Panc1 (cell line): ENCODE results near the gene CDKAL1. TPM values are rescaled to one million over a fixed set of nuclear protein-coding genes. Genes with fewer than 3 reads are reported as not detected.

Experiments
- ATAC-seq: fragments of 200-7000 bp; cut with Tn5 transposase; 2 replicates; pipeline ENCODE4 v1.9.1; 2020; ENCODE audit warnings: mild to moderate bottlenecking, moderate library complexity
- BruUV-seq: library from RNA; stranded (reverse); fragments of 400-500 nt; replicated peaks from 2 replicates; lab custom pipeline; 2021; lab: Mats Ljungman, UMichigan
- CTCF ChIA-PET: fragments of 300-600 bp; sonication (Branson Sonifier 250); formaldehyde crosslinking; loops from one replicate; lab custom pipeline; 2022; ENCODE audit warnings: antibody characterized with exemption; lab: Charles Lee
- POLR2A ChIA-PET: fragments of 300-600 bp; sonication (Branson Sonifier 250); formaldehyde crosslinking; loops from one replicate; lab custom pipeline; 2022; ENCODE audit warnings: antibody characterized with exemption; lab: Charles Lee
- DNase-seq: peaks from one replicate; pipeline ENCODE4 v3.0.0-alpha.2; 2010; ENCODE audit warnings: low read depth, low spot score
- H3K27ac ChIP-seq: 2 replicates; pipeline ENCODE4 v1.5.1; 2011; ENCODE audit warnings: mild to moderate bottlenecking, low read length, inconsistent platforms
- H3K27me3 ChIP-seq: fragments of 200-500 bp; sonication (Bioruptor generic); 2 replicates; pipeline ENCODE4 v1.6.0; 2014; ENCODE audit warnings: low read length, inconsistent platforms; ENCODE audit not compliant: control insufficient read depth, insufficient read depth
- H3K36me3 ChIP-seq: fragments of 200-500 bp; sonication (Bioruptor generic); 2 replicates; pipeline ENCODE4 v1.5.1; 2014; ENCODE audit warnings: inconsistent platforms, mild to moderate bottlenecking, low read length, moderate library complexity; ENCODE audit not compliant: control insufficient read depth, insufficient read depth
- H3K4me1 ChIP-seq: 2 replicates; pipeline ENCODE4 v1.5.1; 2011; ENCODE audit warnings: inconsistent platforms, mild to moderate bottlenecking, low read length, moderate library complexity; ENCODE audit not compliant: control insufficient read depth, insufficient read depth
- H3K4me3 ChIP-seq, 2 experiments: 2 replicates each; pipeline ENCODE4 v1.5.1; 2011 to 2012; ENCODE audit warnings: low read depth in 2 of 2, low read length in 2 of 2, mild to moderate bottlenecking in 2 of 2, inconsistent platforms in 1 of 2, moderate library complexity in 1 of 2
- H3K9me3 ChIP-seq: fragments of 200-500 bp; sonication (Bioruptor generic); 2 replicates; pipeline ENCODE4 v1.5.1; 2014; ENCODE audit warnings: low read depth, mild to moderate bottlenecking, inconsistent platforms, low read length, moderate library complexity; ENCODE audit not compliant: control insufficient read depth, insufficient read depth
- POLR2AphosphoS5 ChIP-seq: IDR thresholded peaks from 2 replicates; pipeline ENCODE4 v1.6.1; 2012; ENCODE audit warnings: mild to moderate bottlenecking, low read depth, low read length, moderate library complexity
- SIN3A ChIP-seq: IDR thresholded peaks from 2 replicates; pipeline ENCODE4 v1.6.1; 2012; ENCODE audit warnings: low read depth, mild to moderate bottlenecking, low read length, moderate library complexity, borderline replicate concordance; ENCODE audit not compliant: insufficient read depth
- TCF7L2 ChIP-seq: IDR thresholded peaks from 2 replicates; pipeline ENCODE4 v1.6.1; 2011; ENCODE audit warnings: mild to moderate bottlenecking, low read depth, low read length, inconsistent platforms
- in situ Hi-C: cut with HindIII; loops from 2 replicates; pipeline ENCODE4 v1.10.0; 2016; ENCODE audit warnings: low sequenced_read_pairs, low pct_unique_long_range_greater_than_20kb
- intact Hi-C: fragments of 100-400 bp; cut with micrococcal nuclease; formaldehyde crosslinking; loops from one replicate; pipeline ENCODE4 v1.10.0; 2022; ENCODE audit not compliant: unreplicated experiment
- total RNA-seq: library from RNA; stranded (reverse); gene quantifications from one replicate; pipeline ENCODE4 v1.2.1, GENCODE V29; 2021; ENCODE audit not compliant: unreplicated experiment
- TF ChIP-seq, protein P1 (sequence below), 2 experiments: IDR thresholded peaks; 2 replicates each; pipeline ENCODE4 v1.6.1; 2011 to 2012; ENCODE audit warnings: low read depth in 2 of 2, control low read depth in 1 of 2, low read length in 1 of 2, mild to moderate bottlenecking in 1 of 2, moderate library complexity in 1 of 2; ENCODE audit not compliant: insufficient read depth in 1 of 2
- TF ChIP-seq, protein P2 (sequence below): fragments of 450-650 bp; IDR thresholded peaks from 2 replicates; pipeline ENCODE4 v1.5.1; 2017; ENCODE audit warnings: mild to moderate bottlenecking

The CDKAL1 gene
- total RNA-seq, 1 experiment from 2014 or later = 14.5 TPM

DNA sequence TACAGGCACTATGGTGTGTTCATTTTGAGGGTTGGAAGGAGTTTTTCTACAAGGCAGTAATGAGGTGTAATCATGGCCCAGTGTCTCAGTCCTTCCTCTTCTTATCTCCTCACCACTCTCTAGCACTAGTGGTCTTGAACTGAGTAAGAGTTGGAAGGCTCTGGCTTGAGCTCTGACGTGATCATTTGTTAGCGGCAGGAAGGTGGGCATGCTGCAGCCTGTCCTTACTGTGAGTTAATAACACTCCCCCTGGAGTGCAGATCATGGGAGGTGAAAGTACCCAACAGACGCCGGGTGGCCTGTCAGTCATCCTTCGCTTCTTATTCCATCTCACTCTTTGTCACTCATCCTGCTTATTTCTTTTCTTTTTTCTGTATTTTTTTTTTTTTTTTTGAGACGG is 356.9 kb downstream of the CDKAL1 start:
- TF ChIP-seq TCF7L2 (no peak), SIN3A (no peak)
- TF ChIP-seq, protein P1, sequence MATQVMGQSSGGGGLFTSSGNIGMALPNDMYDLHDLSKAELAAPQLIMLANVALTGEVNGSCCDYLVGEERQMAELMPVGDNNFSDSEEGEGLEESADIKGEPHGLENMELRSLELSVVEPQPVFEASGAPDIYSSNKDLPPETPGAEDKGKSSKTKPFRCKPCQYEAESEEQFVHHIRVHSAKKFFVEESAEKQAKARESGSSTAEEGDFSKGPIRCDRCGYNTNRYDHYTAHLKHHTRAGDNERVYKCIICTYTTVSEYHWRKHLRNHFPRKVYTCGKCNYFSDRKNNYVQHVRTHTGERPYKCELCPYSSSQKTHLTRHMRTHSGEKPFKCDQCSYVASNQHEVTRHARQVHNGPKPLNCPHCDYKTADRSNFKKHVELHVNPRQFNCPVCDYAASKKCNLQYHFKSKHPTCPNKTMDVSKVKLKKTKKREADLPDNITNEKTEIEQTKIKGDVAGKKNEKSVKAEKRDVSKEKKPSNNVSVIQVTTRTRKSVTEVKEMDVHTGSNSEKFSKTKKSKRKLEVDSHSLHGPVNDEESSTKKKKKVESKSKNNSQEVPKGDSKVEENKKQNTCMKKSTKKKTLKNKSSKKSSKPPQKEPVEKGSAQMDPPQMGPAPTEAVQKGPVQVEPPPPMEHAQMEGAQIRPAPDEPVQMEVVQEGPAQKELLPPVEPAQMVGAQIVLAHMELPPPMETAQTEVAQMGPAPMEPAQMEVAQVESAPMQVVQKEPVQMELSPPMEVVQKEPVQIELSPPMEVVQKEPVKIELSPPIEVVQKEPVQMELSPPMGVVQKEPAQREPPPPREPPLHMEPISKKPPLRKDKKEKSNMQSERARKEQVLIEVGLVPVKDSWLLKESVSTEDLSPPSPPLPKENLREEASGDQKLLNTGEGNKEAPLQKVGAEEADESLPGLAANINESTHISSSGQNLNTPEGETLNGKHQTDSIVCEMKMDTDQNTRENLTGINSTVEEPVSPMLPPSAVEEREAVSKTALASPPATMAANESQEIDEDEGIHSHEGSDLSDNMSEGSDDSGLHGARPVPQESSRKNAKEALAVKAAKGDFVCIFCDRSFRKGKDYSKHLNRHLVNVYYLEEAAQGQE (IDR thresholded peaks at IDR 0.05; ENCODE audit: insufficient read depth in 1 of 2, low read depth in 2 of 2, low read length in 1 of 2) = no peak
- no peaks in the 10 kb centered on the region for H3K4me1 ChIP-seq
- CTCF ChIA-PET = no interaction called here
- DNase-seq (no peak), ATAC-seq (no peak)
- intact Hi-C loops (no loop called here), in situ Hi-C loops (no loop called here)
- peaks cover 4% of the 10 kb centered on the region; the same call in 1 of the 2 replicates for H3K9me3 ChIP-seq
- POLR2A ChIA-PET = no interaction called here
- BruUV-seq = no TSS peak
- H3K36me3 ChIP-seq = no peaks in the 10 kb centered on the region
- H3K27ac ChIP-seq = no peak overlapping the region
- no peaks in the 10 kb centered on the region for H3K27me3 ChIP-seq
- H3K4me3 ChIP-seq = no peak overlapping the region

DNA sequence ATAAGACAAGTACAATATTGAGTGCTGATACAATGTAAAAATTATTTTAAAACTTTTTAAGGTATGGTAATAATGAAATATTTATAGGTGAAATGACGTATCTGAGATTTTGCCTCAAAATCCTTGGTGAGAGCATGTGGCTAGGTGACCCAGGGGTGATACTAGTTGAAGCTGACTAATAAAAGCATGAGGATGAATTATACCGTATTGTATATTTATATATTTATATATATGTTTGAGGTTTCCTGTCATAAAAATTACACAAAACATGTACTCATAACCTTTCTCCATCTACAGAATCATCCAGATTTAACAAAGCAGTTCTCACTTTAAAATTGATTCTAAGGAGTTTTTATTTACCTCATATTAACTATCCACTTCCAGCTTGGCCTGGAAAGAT is 358.1 kb downstream of the CDKAL1 start:
- ATAC-seq = no peak
- Histone ChIP-seq H3K36me3 (no peaks in the 10 kb centered on the region), H3K27ac (no peak overlapping the region), H3K4me1 (no peaks in the 10 kb centered on the region), H3K27me3 (no peaks in the 10 kb centered on the region), H3K4me3 (no peak overlapping the region), H3K9me3 (peaks cover under 1% of the 10 kb centered on the region; the same call in 1 of the 2 replicates)
- intact Hi-C loops (no loop called here), in situ Hi-C loops (no loop called here)
- POLR2A ChIA-PET = no interaction called here
- CTCF ChIA-PET = no interaction called here
- BruUV-seq = no TSS peak
- TF ChIP-seq POLR2AphosphoS5 = no peak
- no peak for TF ChIP-seq SIN3A
- TF ChIP-seq, protein P1 (IDR thresholded peaks at IDR 0.05; ENCODE audit: insufficient read depth in 1 of 2, low read depth in 2 of 2, low read length in 1 of 2) = no peak
- TF ChIP-seq TCF7L2 = no peak
- TF ChIP-seq, protein P2, sequence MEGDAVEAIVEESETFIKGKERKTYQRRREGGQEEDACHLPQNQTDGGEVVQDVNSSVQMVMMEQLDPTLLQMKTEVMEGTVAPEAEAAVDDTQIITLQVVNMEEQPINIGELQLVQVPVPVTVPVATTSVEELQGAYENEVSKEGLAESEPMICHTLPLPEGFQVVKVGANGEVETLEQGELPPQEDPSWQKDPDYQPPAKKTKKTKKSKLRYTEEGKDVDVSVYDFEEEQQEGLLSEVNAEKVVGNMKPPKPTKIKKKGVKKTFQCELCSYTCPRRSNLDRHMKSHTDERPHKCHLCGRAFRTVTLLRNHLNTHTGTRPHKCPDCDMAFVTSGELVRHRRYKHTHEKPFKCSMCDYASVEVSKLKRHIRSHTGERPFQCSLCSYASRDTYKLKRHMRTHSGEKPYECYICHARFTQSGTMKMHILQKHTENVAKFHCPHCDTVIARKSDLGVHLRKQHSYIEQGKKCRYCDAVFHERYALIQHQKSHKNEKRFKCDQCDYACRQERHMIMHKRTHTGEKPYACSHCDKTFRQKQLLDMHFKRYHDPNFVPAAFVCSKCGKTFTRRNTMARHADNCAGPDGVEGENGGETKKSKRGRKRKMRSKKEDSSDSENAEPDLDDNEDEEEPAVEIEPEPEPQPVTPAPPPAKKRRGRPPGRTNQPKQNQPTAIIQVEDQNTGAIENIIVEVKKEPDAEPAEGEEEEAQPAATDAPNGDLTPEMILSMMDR = no peak
- DNase-seq = no peak
